Spinal cord (tissue), 10 donors: ENCODE data around the gene OR10AD1. TPM values are rescaled to one million over a fixed set of nuclear protein-coding genes. Genes with fewer than 3 reads are reported as not detected.
A peak's percentile ranks its signal among the peaks of the same experiment; 100 is the strongest.
"Not testable (repeated sequence)": the region's sequence is repeated elsewhere in the genome, so short reads cannot be mapped to it uniquely, and the experiment has no call there.

Experiments
- DNase-seq, 6 donors: peaks; one replicate each; pipeline versions ENCODE4 v3.0.0 to v3.0.0-alpha.2; 2013 to 2015; ENCODE audit warnings: low spot score in 6 of 6, low read depth in 4 of 6
- H3K27ac ChIP-seq: one replicate; pipeline ENCODE4 v1.5.1; 2013; ENCODE audit warnings: low read depth, low read length, control low read depth
- H3K27me3 ChIP-seq: one replicate; pipeline ENCODE4 v1.6.1; 2013; ENCODE audit warnings: low read length; ENCODE audit not compliant: control insufficient read depth, insufficient read depth
- H3K36me3 ChIP-seq: one replicate; pipeline ENCODE4 v1.6.1; 2013; ENCODE audit warnings: low read length; ENCODE audit not compliant: control insufficient read depth, insufficient read depth
- H3K4me1 ChIP-seq: one replicate; pipeline ENCODE4 v1.6.1; 2013; ENCODE audit warnings: low read length; ENCODE audit not compliant: control insufficient read depth, insufficient read depth
- H3K4me3 ChIP-seq: one replicate; pipeline ENCODE4 v1.5.1; 2013; ENCODE audit warnings: low read depth, low read length, control low read depth
- H3K9me3 ChIP-seq: one replicate; pipeline ENCODE4 v1.6.1; 2013; ENCODE audit warnings: low read length; ENCODE audit not compliant: control insufficient read depth, insufficient read depth
- WGBS: methylation state at CpG from one replicate; pipeline ENCODE4 v1.1.5; 2013; ENCODE audit warnings: missing lambda C conversion rate; ENCODE audit not compliant: insufficient coverage; 5-methylcytosine and 5-hydroxymethylcytosine counted together
- polyA plus RNA-seq, 2 donors: library from polyadenylated mRNA; unstranded; fragments of 120-200 nt; gene quantifications; one replicate each; pipeline ENCODE4 v1.2.1, GENCODE V29; 2013; ENCODE audit not compliant: insufficient read length in 2 of 2
- total RNA-seq, 2 donors: library from RNA; depleted of rRNA in 1 of 2; stranded (reverse); fragments of 120-200 nt in 1 of 2; fragments of >200 nt in 1 of 2; gene quantifications; one replicate each; pipeline versions ENCODE4 v1.2.3 to v1.2.4, GENCODE V29; 2013 to 2014
- donor health status: healthy.

OR10AD1 gene
- total and polyA plus RNA-seq, 4 donors: 0.44 TPM; not detected in 3

DNA sequence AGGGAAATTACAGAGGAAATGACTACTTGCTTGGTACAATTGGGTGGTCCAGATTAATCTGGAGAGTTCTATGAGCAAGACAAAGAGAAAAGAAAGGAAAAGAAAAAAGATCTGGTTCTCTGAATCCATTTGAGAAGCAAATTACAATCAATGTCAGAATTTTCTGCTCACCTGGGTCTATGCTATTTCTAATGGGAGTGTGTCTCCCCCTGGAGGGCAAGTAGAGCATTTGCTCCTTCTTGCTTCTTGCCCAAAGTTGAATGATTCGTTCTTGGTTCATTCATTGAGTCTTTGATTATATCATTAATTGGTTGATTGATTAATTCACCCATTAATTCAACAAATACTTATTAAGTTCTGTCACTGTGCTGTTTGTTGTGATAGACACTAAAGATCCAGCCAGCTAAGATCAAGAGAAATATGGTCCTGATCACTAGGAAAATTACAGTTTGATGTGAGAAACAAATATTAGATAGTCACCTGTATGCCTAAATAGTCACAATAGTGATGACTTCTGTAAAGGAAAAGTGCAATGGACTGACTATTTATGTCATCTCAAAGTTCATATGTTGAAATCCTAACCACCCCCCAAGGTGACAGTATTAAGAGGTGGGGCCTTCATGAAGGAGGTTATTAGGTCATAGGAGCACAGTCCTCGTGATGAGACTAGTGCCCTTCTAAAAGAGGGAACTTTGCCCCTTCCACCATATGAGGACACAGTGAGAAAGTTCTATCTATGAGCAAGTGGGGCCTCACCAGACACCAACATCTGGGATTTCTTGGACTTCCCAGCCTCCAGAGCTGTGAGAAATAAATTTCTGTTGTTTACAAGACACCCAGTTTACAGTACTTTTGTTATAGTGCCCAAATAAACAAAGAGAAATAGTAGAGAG, 37.8 kb downstream of the OR10AD1 start:
- DNase-seq: peak in 2 of 6 donors; percentile 81 to 90
- no CpG with 5 or more reads among the region's 2 CpGs for WGBS
- H3K27ac ChIP-seq: peak overlapping the region; percentile 42

GRCh38 chr12:48164451-48164850, 38.6 kb downstream of the OR10AD1 start:
- no CpG with 5 or more reads among the region's 2 CpGs for WGBS
- Histone ChIP-seq H3K27ac (peak overlapping the region; percentile 54), H3K9me3 (no peaks in the 10 kb centered on the region), H3K4me3 (no peak overlapping the region), H3K27me3 (no peaks in the 10 kb centered on the region), H3K36me3 (no peaks in the 10 kb centered on the region), H3K4me1 (peaks cover 5% of the 10 kb centered on the region)
- DNase-seq: peak in 2 of 6 donors; percentile 53 to 54

More for the DNA sequence above, 37.8 kb downstream of the OR10AD1 start:
- H3K27me3 ChIP-seq: no peaks in the 10 kb centered on the region
- H3K9me3 ChIP-seq: no peaks in the 10 kb centered on the region
- no peak overlapping the region for H3K4me3 ChIP-seq
- peaks cover 5% of the 10 kb centered on the region for H3K4me1 ChIP-seq
- H3K36me3 ChIP-seq: no peaks in the 10 kb centered on the region

- H3K4me1 ChIP-seq: peaks cover 5% of the 10 kb centered on the region
- no peak overlapping the region for H3K4me3 ChIP-seq
- WGBS: 80% methylated on average over 2 of the region's 5 CpGs
- H3K9me3 ChIP-seq: no peaks in the 10 kb centered on the region
- H3K27ac ChIP-seq: peak overlapping the region; percentile 54
- DNase-seq: peak in 1 of 6 donors; percentile 15
- H3K27me3 ChIP-seq: no peaks in the 10 kb centered on the region
- no peaks in the 10 kb centered on the region for H3K36me3 ChIP-seq
Observed at GRCh38 chr12:48163150-48163747, 39.8 kb downstream of the OR10AD1 start.

- H3K4me3 ChIP-seq: no peak overlapping the region
- no peak overlapping the region for H3K27ac ChIP-seq
- 45% methylated on average over 2 of the region's 2 CpGs for WGBS
- H3K27me3 ChIP-seq: no peaks in the 10 kb centered on the region
- no peaks in the 10 kb centered on the region for H3K9me3 ChIP-seq
- H3K4me1 ChIP-seq: peaks cover 12% of the 10 kb centered on the region
- peak in 4 of 6 donors; percentile 50 to 86 (median 69) for DNase-seq
- no peaks in the 10 kb centered on the region for H3K36me3 ChIP-seq
Observed at GRCh38 chr12:48160807-48161206, 42.3 kb downstream of the OR10AD1 start.

- Histone ChIP-seq H3K27me3 (no peaks in the 10 kb centered on the region), H3K4me3 (no peak overlapping the region), H3K27ac (no peak overlapping the region), H3K9me3 (no peaks in the 10 kb centered on the region), H3K4me1 (peaks cover 12% of the 10 kb centered on the region), H3K36me3 (no peaks in the 10 kb centered on the region)
- DNase-seq: no peak
- WGBS: 96% methylated on average over 5 of the region's 5 CpGs
Observed at GRCh38 chr12:48160046-48160445, 43.0 kb downstream of the OR10AD1 start.

DNA sequence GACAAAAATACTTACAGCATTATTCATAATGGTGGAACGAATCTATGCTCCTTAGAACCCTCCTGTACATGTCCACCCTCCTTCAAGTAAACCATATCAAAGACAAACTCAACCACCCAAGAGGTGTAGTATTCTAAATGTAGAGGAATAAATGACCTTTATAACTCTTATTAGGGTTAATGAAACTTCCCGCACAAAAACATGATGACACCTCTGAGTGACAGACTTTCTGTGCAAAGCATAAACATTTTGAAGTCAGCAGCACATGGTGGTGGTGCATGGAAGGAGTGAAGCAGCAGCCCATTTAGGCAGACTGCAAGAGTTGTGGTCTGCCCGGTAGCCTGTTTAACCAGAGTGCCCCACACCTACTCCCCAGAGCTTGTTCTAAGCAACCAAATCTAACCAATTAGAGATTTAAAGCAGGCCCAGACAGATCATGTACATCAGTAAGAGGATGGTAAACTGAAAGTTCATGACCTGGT, 45.2 kb downstream of the OR10AD1 start:
- peak overlapping the region; percentile 81 for H3K4me3 ChIP-seq
- H3K36me3 ChIP-seq: peaks cover 2% of the 10 kb centered on the region
- no CpG with 5 or more reads among the region's 3 CpGs for WGBS
- peak overlapping the region; percentile 72 for H3K27ac ChIP-seq
- H3K9me3 ChIP-seq: no peaks in the 10 kb centered on the region
- H3K27me3 ChIP-seq: no peaks in the 10 kb centered on the region
- H3K4me1 ChIP-seq: peaks cover 12% of the 10 kb centered on the region
- no peak for DNase-seq

DNA sequence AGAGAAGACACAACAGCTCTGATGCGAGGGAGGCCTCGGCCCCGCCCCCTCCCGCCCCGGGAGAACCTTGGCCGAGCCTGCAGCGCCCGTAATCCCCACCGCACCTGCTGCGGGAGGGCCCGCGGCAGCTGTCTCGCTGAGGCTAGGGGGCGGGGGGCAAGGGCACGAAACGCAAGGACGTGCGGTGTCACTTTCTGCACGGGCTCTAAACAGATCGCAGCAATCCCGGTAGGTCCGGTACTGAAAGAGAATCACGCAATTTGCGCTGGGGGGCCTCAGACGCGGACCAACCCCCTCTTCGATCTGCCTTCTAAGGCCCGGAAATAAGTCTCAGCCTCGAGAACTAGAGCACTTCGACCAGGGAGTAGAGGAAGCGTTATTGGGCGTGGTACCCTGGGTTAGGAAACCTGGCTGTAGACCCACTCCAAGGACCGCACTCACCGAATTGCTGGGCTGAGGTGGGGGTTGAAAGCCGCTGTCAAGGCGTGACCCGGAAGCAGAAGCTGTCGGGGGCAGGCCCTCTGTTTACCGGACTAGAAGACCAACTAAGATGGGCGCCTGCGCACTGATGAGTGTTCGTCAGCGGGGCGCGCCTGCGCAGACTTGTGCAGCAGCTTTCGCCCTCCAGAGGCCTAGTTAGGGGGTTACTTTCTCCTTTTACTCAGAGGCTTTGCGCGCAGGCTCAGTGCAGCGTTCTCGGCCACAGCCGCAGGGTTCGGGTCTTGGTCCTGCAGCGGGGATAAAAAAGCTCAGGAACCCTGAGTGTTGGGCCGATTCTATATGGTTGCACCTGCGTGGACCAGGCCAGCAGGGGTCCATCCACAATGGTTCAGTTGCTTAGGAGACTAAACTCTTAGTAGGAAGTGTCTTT, 45.8 kb downstream of the OR10AD1 start, which contains the start of gene ASB8:
ASB8 (minus strand) TSS at position 498 of the 871 bp plus-strand sequence. CDS start 4,019 bp downstream, outside the sequence.
- H3K27me3 ChIP-seq: no peaks in the 10 kb centered on the region
- H3K36me3 ChIP-seq: peaks cover 6% of the 10 kb centered on the region

GRCh38 chr12:48156652-48157017, 46.5 kb downstream of the OR10AD1 start:
- Histone ChIP-seq H3K9me3 (no peaks in the 10 kb centered on the region), H3K4me3 (peak overlapping the region; percentile 81), H3K4me1 (peaks cover 12% of the 10 kb centered on the region), H3K27me3 (no peaks in the 10 kb centered on the region), H3K36me3 (peaks cover 12% of the 10 kb centered on the region), H3K27ac (peak overlapping the region; percentile 72)
- no peak for DNase-seq
- 62% methylated on average over 4 of the region's 8 CpGs for WGBS

More for the DNA sequence above, 45.8 kb downstream of the OR10AD1 start, which contains the start of gene ASB8:
- WGBS: under 1% methylated on average over 53 of the region's 56 CpGs
- Histone ChIP-seq H3K9me3 (no peaks in the 10 kb centered on the region), H3K4me1 (peaks cover 12% of the 10 kb centered on the region), H3K4me3 (peak within 1 kb of the TSS; percentile 81), H3K27ac (peak within 1 kb of the TSS; percentile 72)
- DNase-seq: peak; percentile 97 to 100 (median 98)

DNA sequence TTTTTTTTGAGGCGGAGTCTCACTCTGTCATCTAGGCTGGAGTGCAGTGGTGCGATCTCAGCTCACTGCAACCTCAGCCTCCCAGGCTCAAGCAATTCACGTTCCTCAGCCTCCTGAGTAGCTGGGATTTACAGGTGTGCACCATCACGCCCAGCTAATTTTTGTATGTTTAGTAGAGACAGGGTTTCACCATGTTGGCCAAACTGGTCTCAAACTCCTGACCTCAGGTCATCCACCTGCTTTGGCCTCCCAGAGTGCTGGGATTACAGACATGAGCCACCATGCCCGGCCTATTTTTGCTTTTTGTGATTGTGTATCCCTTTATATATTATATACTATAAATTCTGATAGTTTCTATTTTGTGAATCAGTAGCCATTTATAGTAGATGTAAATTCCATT, 47.3 kb downstream of the OR10AD1 start:
- not testable (repeated sequence) for H3K27ac ChIP-seq, H3K4me3 ChIP-seq, H3K9me3 ChIP-seq, DNase-seq, H3K4me1 ChIP-seq, H3K27me3 ChIP-seq
- H3K36me3 ChIP-seq: peaks cover 13% of the 10 kb centered on the region
- no CpG with 5 or more reads among the region's 5 CpGs for WGBS
